ENCODE measurements around the gene EXOSC3. TPM values are rescaled to one million over a fixed set of nuclear protein-coding genes. Genes with fewer than 3 reads are reported as not detected.

The EXOSC3 gene
- total and polyA plus RNA-seq, 2 of the 13 experiments (the other 11 are each of a cell fraction or from before 2014, with no cell fraction given): 17.5 to 68.7 TPM

DNA sequence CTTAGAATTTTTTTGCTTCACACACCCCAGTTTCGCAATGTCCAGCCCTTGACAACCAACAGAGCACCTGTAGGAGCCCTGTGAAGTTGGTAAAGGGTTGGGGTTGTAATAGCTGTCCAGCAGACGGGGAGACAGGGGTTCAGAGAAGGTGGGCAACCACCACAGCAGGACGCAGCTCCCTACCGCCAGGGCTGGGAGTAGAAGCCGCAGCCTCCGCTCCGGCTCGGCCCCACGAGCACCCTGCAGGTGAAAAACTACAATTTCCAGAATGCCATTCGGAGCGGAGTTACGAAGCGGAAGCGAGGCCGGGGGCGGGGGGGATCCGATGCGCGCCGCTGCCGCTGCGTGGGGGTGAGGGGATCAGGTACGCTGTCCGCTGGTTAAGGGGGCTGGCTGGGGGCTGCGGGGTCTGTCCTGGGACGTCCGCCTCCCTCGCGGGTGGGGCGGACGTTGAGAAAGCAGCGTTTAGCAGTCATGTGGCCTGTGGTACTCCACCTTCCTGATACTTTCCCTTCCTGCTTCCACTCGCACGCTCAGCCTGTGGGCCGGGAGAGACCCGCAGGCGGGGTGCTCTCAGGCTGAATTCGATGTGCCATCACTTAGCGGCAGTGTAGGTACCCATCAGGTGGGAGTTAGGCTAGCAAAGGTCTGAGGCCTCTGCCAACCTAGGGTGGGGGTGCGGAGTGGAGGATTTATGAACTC is 31.2 kb downstream of the EXOSC3 start, which contains the start of gene TRMT10B (continued):
- TF ChIP-seq BRCA1 (CRISPR knock-in tag; IDR thresholded peaks at IDR 0.05) (no peak), ZFY (CRISPR knock-in tag; IDR thresholded peaks at IDR 0.05) (peak; percentile 81), HES4 (CRISPR knock-in tag; IDR thresholded peaks at IDR 0.05; ENCODE audit: borderline replicate concordance) (0 out of 2 replicates have a peak, but pooled peaks have one; percentile 38), MIER3 (CRISPR knock-in tag; IDR thresholded peaks at IDR 0.05; ENCODE audit: borderline replicate concordance) (0 out of 2 replicates have a peak, but pooled peaks have one; percentile 37), ZNF501 (CRISPR knock-in tag; IDR thresholded peaks at IDR 0.05) (peak; percentile 78), RARA (CRISPR knock-in tag; IDR thresholded peaks at IDR 0.05) (no peak), GZF1 (CRISPR knock-in tag; IDR thresholded peaks at IDR 0.05) (0 out of 2 replicates have a peak, but pooled peaks have one; percentile 36), ZNF143 (CRISPR knock-in tag; IDR thresholded peaks at IDR 0.05) (peak; percentile 89), YY1 (IDR thresholded peaks at IDR 0.05; ENCODE audit: insufficient read depth, insufficient replicate concordance, low read depth, low read length) (peak; percentile 19), HIVEP1 (CRISPR knock-in tag; IDR thresholded peaks at IDR 0.05) (peak; percentile 53; the same call in 1 of the 2 replicates), ARHGAP35 (CRISPR knock-in tag; IDR thresholded peaks at IDR 0.05; ENCODE audit: borderline replicate concordance) (peak; percentile 47; the same call in 1 of the 2 replicates), GATAD1 (CRISPR knock-in tag; IDR thresholded peaks at IDR 0.05) (peak; percentile 34; the same call in 1 of the 2 replicates)
- TF ChIP-seq, protein P1, sequence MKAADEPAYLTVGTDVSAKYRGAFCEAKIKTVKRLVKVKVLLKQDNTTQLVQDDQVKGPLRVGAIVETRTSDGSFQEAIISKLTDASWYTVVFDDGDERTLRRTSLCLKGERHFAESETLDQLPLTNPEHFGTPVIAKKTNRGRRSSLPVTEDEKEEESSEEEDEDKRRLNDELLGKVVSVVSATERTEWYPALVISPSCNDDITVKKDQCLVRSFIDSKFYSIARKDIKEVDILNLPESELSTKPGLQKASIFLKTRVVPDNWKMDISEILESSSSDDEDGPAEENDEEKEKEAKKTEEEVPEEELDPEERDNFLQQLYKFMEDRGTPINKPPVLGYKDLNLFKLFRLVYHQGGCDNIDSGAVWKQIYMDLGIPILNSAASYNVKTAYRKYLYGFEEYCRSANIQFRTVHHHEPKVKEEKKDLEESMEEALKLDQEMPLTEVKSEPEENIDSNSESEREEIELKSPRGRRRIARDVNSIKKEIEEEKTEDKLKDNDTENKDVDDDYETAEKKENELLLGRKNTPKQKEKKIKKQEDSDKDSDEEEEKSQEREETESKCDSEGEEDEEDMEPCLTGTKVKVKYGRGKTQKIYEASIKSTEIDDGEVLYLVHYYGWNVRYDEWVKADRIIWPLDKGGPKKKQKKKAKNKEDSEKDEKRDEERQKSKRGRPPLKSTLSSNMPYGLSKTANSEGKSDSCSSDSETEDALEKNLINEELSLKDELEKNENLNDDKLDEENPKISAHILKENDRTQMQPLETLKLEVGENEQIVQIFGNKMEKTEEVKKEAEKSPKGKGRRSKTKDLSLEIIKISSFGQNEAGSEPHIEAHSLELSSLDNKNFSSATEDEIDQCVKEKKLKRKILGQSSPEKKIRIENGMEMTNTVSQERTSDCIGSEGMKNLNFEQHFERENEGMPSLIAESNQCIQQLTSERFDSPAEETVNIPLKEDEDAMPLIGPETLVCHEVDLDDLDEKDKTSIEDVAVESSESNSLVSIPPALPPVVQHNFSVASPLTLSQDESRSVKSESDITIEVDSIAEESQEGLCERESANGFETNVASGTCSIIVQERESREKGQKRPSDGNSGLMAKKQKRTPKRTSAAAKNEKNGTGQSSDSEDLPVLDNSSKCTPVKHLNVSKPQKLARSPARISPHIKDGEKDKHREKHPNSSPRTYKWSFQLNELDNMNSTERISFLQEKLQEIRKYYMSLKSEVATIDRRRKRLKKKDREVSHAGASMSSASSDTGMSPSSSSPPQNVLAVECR (CRISPR knock-in tag; IDR thresholded peaks at IDR 0.05; ENCODE audit: borderline replicate concordance): peak; percentile 67; the same call in 1 of the 2 replicates
- TF ChIP-seq, protein P2, sequence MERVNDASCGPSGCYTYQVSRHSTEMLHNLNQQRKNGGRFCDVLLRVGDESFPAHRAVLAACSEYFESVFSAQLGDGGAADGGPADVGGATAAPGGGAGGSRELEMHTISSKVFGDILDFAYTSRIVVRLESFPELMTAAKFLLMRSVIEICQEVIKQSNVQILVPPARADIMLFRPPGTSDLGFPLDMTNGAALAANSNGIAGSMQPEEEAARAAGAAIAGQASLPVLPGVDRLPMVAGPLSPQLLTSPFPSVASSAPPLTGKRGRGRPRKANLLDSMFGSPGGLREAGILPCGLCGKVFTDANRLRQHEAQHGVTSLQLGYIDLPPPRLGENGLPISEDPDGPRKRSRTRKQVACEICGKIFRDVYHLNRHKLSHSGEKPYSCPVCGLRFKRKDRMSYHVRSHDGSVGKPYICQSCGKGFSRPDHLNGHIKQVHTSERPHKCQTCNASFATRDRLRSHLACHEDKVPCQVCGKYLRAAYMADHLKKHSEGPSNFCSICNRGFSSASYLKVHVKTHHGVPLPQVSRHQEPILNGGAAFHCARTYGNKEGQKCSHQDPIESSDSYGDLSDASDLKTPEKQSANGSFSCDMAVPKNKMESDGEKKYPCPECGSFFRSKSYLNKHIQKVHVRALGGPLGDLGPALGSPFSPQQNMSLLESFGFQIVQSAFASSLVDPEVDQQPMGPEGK (CRISPR knock-in tag; IDR thresholded peaks at IDR 0.05): peak; percentile 69
- TF ChIP-seq, protein P3, sequence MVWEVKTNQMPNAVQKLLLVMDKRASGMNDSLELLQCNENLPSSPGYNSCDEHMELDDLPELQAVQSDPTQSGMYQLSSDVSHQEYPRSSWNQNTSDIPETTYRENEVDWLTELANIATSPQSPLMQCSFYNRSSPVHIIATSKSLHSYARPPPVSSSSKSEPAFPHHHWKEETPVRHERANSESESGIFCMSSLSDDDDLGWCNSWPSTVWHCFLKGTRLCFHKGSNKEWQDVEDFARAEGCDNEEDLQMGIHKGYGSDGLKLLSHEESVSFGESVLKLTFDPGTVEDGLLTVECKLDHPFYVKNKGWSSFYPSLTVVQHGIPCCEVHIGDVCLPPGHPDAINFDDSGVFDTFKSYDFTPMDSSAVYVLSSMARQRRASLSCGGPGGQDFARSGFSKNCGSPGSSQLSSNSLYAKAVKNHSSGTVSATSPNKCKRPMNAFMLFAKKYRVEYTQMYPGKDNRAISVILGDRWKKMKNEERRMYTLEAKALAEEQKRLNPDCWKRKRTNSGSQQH (CRISPR knock-in tag; IDR thresholded peaks at IDR 0.05; ENCODE audit: low read depth): no peak
- TF ChIP-seq, protein P4, sequence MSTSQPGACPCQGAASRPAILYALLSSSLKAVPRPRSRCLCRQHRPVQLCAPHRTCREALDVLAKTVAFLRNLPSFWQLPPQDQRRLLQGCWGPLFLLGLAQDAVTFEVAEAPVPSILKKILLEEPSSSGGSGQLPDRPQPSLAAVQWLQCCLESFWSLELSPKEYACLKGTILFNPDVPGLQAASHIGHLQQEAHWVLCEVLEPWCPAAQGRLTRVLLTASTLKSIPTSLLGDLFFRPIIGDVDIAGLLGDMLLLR (CRISPR knock-in tag; IDR thresholded peaks at IDR 0.05): peak; percentile 69; the same call in 1 of the 2 replicates
- TF ChIP-seq, protein P5, sequence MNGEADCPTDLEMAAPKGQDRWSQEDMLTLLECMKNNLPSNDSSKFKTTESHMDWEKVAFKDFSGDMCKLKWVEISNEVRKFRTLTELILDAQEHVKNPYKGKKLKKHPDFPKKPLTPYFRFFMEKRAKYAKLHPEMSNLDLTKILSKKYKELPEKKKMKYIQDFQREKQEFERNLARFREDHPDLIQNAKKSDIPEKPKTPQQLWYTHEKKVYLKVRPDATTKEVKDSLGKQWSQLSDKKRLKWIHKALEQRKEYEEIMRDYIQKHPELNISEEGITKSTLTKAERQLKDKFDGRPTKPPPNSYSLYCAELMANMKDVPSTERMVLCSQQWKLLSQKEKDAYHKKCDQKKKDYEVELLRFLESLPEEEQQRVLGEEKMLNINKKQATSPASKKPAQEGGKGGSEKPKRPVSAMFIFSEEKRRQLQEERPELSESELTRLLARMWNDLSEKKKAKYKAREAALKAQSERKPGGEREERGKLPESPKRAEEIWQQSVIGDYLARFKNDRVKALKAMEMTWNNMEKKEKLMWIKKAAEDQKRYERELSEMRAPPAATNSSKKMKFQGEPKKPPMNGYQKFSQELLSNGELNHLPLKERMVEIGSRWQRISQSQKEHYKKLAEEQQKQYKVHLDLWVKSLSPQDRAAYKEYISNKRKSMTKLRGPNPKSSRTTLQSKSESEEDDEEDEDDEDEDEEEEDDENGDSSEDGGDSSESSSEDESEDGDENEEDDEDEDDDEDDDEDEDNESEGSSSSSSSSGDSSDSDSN (CRISPR knock-in tag; IDR thresholded peaks at IDR 0.05): 0 out of 2 replicates have a peak, but pooled peaks have one; percentile 44
